Limb (tissue), 2 donors: ENCODE measurements around the gene TTC29.
"Not testable (repeated sequence)": the region's sequence is repeated elsewhere in the genome, so short reads cannot be mapped to it uniquely, and the experiment has no call there.

ENCODE experiments used
- DNase-seq, 2 donors: peaks; one replicate each; pipeline ENCODE4 v3.0.0-alpha.2; 2016; ENCODE audit errors: extremely low spot score in 2 of 2

TTC29 gene

GRCh38 chr4:146855761-146856160 lies 89.9 kb downstream of the TTC29 start:
- no peak for DNase-seq

DNA sequence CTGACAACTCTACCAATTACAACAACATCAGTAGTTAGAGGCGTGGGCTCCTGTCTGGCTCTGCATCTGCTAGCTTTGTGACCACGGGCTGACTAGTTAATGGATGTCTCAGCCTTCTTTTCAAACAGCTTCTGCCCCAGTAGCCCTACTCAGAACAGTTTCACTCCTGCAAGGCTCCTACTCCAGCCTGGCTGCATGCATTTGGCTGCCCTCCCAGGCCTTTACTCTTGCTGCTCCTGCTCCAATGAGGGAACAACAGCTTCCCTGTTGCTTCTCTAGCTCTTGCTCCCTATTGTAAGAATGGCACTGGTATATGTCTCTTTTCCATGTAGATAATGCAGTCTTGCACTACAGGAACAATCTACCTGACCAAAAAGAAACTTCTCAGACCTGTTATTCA lies 93.3 kb downstream of the TTC29 start:
- DNase-seq, result no peak

DNA sequence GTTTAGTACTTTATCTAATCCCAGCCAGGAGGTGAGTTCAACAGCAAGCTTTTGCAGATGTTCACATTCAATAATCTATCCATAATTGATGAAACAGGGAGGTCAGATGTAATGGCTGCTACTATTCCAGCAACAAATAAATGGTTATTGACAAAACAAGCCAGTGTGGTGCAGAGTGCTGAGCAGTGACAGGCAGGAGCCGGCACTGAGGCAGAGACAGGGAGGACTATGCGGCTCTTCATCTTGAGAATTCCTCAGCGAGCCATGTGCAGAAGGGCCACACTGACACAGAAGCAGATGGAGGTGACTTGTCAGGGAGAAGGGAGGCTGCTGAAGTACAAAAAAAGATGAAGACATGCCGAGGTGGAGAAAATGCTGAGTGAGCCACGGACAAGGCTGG lies 98.3 kb downstream of the TTC29 start:
- DNase-seq, result no peak

- DNase-seq, result no peak
These were observed 98.8 kb downstream of the TTC29 start for GRCh38 chr4:146846882-146847281.

DNA sequence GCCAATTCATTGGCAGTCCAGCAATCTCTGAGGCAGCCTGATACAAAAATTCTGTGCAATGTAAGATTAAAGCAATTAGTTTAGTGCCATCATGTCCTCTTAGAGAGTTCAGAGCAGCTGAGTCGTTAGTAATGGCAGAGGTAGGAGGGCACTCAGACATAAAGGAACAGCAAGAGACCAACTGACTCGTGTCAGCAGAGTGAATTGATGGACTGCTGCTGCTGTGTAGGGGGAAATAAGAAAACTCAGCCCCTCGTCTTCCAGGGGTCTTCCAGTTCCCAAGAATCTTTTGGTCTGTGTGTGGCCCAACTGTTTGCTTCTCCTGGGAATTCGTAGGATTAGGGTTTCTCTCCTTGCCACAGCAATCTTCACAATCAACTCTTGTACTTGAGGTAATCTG lies 100.9 kb downstream of the TTC29 start:
- DNase-seq, result no peak

GRCh38 chr4:146842876-146843275 lies 102.8 kb downstream of the TTC29 start:
- no peak for DNase-seq

GRCh38 chr4:146840731-146841130 lies 104.9 kb downstream of the TTC29 start:
- DNase-seq, result no peak

- DNase-seq, result no peak
These were observed 110.6 kb downstream of the TTC29 start for GRCh38 chr4:146835096-146835495.

- DNase-seq, result no peak
These were observed 111.2 kb downstream of the TTC29 start for GRCh38 chr4:146834263-146835034.

- no peak for DNase-seq
These were observed 112.1 kb downstream of the TTC29 start for GRCh38 chr4:146833530-146833929.

GRCh38 chr4:146822980-146823379 lies 122.7 kb downstream of the TTC29 start:
- DNase-seq, result not testable (repeated sequence)

GRCh38 chr4:146814750-146815149 lies 130.9 kb downstream of the TTC29 start:
- no peak for DNase-seq

DNA sequence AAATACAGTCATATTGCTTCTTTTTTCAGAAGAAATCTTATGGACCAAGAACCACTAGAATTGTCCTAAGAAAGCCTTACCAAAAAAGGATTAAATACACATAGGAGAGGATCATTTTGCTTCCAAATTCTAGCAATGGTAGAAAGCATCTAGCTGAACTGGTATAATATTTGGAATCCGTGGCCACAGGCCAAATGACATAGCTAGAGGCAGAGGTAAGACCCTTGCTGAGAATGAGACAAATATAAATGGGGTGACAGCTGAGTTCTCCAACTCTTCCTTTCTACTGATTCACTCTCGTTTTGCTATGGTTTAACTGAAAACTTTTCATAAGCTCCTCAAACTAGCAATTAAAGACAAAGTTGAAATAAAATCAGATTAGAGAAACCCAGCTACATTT lies 150.0 kb downstream of the TTC29 start:
- DNase-seq, result peak in 1 of 2 donors; percentile 5

DNA sequence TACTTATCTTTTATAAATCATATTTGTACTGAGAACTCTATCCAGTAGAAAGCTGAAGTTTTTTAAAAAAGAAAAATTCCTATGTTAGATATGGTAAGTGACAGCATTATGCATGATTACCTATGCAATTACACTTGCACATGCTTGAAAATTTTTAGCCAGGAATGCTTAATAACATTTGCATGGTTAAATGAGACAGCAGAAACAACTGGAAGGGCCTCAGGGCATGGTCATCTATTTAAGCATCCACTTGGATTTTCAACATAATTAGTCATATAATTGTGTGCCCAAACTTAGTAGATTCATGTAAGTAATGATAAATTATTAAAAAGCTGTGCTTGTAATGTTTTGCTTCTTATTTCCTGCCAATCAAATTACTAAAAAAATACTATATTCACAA lies 151.9 kb downstream of the TTC29 start:
- no peak for DNase-seq

DNA sequence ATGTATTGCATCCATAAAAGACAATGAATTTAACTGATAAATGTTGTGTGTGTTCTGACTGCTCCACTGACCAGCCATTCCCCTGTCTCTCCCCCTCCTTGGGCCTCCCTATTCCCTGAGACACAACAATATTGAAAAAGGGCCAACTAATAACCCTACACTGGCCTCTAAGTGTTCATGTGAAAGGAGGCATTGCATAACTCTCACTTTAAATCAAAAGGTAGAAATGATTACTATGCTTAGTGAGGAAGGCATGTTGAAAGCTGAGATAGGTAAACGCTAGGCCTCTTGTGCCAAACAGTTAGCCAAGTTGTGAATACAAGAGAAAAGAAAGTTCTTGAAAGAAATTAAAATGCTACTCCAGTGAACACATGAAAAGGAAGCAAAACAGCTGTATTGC lies 154.2 kb downstream of the TTC29 start:
- DNase-seq, result no peak

- DNase-seq, result no peak
These were observed 155.1 kb downstream of the TTC29 start for GRCh38 chr4:146790515-146790914.

DNA sequence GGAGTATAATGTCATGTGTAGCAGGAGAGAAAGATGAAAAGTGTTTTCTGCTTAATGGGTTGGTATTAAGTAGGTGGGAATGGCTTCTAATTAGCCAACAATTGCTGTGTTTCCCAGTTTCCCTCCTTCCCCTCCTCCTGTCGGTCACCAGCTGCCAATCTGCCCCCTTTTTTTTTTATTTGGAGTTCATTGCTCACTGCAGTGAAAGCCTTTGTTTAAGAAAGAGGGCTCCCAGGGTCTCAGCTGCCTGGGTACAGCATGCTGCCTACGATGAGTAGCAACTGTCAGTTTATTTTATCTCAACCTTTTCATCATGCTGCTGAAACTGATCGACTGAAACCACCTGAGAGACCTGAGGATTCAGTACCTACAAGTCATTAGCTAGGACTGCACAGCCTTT lies 157.9 kb downstream of the TTC29 start:
- no peak for DNase-seq

DNA sequence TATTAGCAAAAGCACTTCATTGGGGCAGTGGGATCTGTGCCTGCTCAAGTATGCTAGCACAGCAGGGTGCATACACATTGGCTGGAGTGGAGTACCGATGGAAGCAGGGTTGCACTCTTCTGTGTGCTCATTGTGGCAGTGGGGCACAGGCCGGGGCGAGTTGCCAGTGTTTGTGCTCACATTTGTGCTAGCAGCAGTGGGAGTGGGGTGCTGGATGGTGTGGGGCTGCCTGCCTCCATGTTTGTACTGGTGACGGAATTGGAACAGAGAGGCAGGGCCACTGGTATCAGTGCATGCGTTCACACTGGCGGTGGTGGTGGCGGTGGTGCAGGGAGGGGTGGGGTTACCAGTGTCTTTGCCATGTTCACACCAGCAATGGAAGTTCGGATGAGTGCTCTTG lies 169.0 kb downstream of the TTC29 start:
- no peak for DNase-seq

DNA sequence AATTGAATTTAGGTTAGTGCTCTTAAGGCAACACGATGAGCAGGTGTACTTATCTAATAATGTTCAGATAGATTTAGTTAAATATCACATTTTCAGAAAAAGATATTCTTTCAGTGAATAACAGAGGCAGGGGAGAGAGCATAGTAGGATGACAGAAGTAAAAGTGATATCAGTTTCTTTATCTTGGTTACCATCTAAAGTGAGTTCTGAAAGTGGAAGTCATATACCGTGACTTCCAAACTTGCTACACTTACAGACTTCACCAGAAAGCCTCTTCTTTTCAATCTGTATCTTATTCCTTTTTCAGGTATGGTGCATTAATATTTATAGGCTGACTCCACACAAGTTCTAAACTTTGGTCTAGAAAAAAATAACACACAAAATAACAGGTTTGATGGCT lies 182.1 kb downstream of the TTC29 start:
- DNase-seq, result no peak

GRCh38 chr4:146762016-146762415 lies 183.6 kb downstream of the TTC29 start:
- DNase-seq, result no peak

DNA sequence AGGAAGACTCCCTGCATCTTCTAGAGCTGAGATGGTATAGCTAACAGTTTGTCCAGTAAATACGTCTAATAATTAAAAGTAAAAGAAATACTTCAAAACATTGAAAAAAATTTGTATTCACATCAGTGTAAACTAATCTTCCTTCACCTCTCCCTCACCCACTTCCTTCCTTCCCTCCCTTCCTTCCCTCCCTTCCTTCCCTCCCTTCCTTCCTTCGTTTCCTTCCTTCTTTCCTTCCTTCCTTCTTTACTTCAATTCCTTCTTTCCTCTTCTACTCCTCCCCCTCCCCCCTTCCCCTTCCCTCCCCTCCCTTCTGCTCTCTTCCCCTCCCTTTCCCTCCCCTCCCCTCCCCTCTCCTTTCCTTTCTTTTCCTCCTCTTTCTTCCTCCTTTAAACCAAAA lies 203.2 kb downstream of the TTC29 start:
- DNase-seq, result no peak

- DNase-seq, result no peak
These were observed 206.5 kb downstream of the TTC29 start for GRCh38 chr4:146739182-146739581.

DNA sequence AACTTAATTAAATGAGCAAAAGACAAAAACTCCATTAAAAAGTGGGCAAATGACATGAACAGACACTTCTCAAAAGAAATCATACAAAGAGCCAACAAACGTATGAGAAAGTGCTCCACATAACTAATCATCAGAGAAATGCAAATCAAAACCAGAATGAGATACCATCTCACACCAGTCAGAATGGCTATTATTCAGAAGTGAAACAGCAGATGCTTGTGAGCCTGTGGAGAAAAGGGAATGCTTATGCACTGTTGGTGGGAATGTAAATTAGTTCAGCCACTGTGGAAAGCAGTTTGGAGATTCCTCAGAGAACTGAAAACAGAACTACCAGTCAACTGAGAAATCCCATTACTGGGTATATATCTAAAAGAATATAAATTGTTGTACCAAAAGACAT lies 222.1 kb downstream of the TTC29 start:
- not testable (repeated sequence) for DNase-seq

- no peak for DNase-seq
These were observed 235.7 kb downstream of the TTC29 start for GRCh38 chr4:146709956-146710355.
